SU-DHL-6 (cell line): Measurements from ENCODE around the gene PKNOX2.

Experiments used
- CTCF ChIP-seq: fragments of 200-600 bp; sonication (generic); IDR thresholded peaks from one replicate; pipeline ENCODE4 v1.5.1; 2017; ENCODE audit warnings: antibody characterized with exemption, mild to moderate bottlenecking, low read length, moderate library complexity; ENCODE audit not compliant: insufficient read depth, poor library complexity, severe bottlenecking
- EZH2phosphoT487 ChIP-seq: fragments of 200-600 bp; sonication (generic), shearing (Covaris generic); conservative IDR thresholded peaks from 2 replicates; pipeline ENCODE4 v1.6.1; 2018; ENCODE audit warnings: mild to moderate bottlenecking, antibody characterized with exemption, low read length, moderate library complexity, mixed read lengths

DNA sequence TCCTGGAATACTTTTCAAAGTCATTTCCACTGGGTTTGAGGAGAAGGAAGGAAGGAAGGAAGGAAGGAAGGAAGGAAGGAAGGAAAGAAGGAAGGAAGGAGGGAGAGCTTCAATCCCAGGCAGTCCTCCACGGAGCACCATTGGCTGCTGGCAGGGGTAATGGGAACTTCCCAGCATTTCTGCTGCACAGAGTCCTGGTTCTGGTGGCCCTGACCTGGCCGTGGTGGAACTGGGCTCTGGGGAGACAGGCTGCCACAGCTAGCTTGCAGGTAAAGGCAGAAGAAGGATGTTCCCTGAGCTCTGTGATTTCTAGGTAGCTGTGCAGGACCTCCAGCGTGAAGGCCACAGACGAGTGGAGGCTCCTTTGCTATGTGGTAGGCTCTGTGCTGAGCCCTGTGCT lies 10.6 kb downstream of the PKNOX2 start:
- no peak for TF ChIP-seq CTCF
- no peak for TF ChIP-seq EZH2phosphoT487
